Smooth muscle cell of the umbilical artery (primary cell): Measurements from ENCODE around the gene FANCE. TPM values are rescaled to one million over a fixed set of nuclear protein-coding genes. Genes with fewer than 3 reads are reported as not detected.

Experiments used
- total RNA-seq: library from RNA; depleted of rRNA; stranded (reverse); fragments of >200 nt; gene quantifications from 2 replicates; pipeline ENCODE4 v1.2.3, GENCODE V29; 2014

FANCE gene, protein sequence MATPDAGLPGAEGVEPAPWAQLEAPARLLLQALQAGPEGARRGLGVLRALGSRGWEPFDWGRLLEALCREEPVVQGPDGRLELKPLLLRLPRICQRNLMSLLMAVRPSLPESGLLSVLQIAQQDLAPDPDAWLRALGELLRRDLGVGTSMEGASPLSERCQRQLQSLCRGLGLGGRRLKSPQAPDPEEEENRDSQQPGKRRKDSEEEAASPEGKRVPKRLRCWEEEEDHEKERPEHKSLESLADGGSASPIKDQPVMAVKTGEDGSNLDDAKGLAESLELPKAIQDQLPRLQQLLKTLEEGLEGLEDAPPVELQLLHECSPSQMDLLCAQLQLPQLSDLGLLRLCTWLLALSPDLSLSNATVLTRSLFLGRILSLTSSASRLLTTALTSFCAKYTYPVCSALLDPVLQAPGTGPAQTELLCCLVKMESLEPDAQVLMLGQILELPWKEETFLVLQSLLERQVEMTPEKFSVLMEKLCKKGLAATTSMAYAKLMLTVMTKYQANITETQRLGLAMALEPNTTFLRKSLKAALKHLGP
- 3.3 and 4.4 TPM in 2 replicates for total RNA-seq

DNA sequence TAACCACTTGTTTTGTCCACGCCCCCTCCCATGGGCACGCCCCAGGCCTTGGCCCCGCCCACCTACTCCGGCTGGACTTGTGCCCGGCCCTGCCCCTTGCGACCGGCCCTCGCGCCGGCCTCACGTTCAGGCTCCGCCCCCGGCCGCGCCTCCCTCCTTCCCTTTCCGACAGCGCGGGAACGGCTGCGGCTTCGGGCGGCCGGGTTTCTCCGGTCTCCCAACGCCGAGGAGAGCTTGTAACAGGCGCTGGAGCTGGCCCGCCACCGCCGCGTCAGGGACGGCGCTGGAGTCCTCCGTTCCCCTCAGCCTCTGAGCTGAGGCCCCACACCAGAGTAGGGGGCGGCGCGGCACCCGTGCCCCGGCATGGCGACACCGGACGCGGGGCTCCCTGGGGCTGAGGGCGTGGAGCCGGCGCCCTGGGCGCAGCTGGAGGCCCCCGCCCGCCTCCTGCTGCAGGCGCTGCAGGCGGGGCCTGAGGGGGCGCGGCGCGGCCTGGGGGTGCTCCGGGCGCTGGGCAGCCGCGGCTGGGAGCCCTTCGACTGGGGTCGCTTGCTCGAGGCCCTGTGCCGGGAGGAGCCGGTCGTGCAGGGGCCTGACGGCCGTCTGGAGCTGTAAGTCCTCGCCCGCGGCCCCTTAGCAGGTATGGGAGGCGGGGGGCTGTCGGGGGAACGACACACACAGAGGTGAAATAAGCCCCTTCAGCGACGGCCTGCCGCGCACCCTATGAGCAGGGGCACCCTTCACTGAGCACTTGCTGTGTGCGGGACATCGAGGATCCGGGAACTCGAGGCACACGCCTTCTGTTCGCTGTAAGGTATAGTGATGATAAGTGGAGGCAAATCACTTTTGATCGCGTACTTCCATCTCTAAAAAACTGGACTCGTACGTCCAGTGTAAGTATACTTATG, at the start of gene FANCE:
Gene FANCE, plus strand, starts transcription at position 156 of the 908 bp plus-strand sequence. Its CDS starts 208 bp downstream, at position 364.

GRCh38 chr6:35468181-35468979, 16.2 kb downstream of the FANCE start, which contains the start of gene RPL10A:
Gene RPL10A (plus strand): TSS chr6:35468401. CDS start chr6:35468435, 34 bp downstream.

DNA sequence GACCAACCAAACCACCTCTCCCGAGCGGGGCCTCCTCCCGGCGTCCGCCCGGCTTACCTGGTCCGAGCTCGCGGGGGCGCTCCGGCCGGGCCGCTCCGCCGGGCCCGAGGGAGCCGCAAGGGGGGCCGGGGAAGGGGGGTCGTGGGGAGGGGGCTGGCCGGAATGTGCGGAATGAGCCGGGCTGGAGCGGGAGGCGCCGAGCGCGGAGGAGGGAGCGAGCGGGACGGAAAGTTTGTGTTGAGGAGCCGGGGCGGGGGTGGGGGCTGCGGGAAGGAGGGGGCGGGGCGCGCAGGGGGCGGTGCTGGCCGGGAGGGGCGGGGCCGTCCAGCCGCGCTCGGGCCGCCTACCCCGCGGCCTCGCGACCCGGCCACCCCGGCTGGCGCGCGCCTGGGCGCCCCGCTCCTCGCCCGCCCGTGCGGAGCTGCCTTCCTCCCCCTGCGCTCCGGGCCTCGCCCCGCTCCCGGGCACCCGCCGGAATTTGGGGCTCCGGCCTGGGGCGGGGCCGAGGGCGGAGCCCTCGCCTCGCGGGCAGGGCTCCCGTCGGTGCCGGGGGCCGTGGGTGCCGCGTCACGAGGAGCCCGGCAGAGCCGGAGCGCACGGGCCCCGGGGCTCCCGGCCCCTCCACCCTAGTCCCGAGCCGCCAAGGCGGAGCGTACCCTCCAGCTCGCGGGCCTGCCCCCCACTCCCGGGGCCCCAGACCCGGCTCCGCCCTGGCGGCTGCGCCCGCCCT, 44.9 kb downstream of the FANCE start, which contains the start of gene TEAD3:
Gene TEAD3, minus strand, starts transcription at position 239 of the 730 bp plus-strand sequence.

DNA sequence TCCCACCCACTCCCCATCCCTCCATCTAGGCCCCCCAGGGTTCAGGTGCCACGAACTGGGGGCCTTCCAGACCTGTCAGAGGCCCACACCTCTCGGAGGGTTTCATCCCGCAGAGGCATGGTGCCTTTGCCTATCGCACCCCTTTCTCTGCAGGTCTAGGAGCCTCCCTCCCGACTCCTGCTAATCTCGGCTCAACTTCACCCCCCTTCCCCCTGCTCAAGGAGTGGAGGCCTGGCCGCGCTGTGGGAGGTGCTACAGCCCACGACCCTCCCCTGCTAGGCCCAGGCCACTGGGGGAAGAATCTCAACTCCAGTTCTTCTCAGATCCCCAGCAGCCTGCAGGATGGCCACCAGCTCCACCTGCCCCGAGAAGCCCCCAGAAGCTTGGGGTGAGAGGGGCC, 60.6 kb downstream of the FANCE start, which contains the start of gene TULP1:
Gene TULP1, minus strand, starts transcription at position 157 of the 400 bp plus-strand sequence. Its CDS starts 38 bp downstream, at position 119.

Other genes with a start within 250 kb of the FANCE start
- gene SCUBE3, start 238.4 kb upstream of the FANCE start, total RNA-seq: 4.2 and 5.0 TPM in 2 replicates
- gene ZNF76, start 192.6 kb upstream of the FANCE start, total RNA-seq: 10.7 and 12.5 TPM in 2 replicates
- gene DEF6, start 154.5 kb upstream of the FANCE start, total RNA-seq: 1.2 TPM in 2 replicates
- 8.0 and 16.5 TPM in 2 replicates for gene PPARD, start 109.8 kb upstream of the FANCE start, total RNA-seq
- gene RPL10A, start 16.1 kb downstream of the FANCE start, total RNA-seq: 1,232 and 1,523 TPM in 2 replicates
- gene TEAD3, start 44.7 kb downstream of the FANCE start, total RNA-seq: 8.9 and 14.1 TPM in 2 replicates
- not detected in 2 replicates for gene TULP1, start 60.6 kb downstream of the FANCE start, total RNA-seq
- 1.8 and 8.9 TPM in 2 replicates for gene FKBP5, start 236.6 kb downstream of the FANCE start, total RNA-seq